ENCODE measurements around the gene ABCC6.

Gene ABCC6

DNA sequence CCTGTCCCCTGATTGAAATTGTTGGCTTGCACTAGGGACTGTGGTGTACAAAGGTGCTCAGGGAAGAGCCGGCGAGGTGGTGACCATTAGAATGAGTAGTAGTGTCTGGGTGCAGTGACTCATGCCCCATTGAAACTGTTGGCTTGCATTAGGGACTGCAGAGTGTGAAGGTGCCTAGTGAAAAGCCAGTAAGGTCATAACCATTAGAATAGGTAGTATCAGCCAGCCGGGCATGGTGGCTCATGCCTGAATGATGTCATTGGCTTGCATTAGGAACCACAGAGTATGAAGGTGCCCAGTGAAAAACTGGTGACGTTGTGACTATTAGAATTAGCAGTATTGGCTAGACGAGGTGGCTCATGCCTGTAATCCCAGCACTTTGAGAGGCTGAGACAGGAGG is 78.9 kb downstream of the ABCC6 start:
- no peak for TF ChIP-seq EZH2phosphoT487 (conservative IDR thresholded peaks at IDR 0.05; ENCODE audit: low read length)
- TF ChIP-seq, protein P1, sequence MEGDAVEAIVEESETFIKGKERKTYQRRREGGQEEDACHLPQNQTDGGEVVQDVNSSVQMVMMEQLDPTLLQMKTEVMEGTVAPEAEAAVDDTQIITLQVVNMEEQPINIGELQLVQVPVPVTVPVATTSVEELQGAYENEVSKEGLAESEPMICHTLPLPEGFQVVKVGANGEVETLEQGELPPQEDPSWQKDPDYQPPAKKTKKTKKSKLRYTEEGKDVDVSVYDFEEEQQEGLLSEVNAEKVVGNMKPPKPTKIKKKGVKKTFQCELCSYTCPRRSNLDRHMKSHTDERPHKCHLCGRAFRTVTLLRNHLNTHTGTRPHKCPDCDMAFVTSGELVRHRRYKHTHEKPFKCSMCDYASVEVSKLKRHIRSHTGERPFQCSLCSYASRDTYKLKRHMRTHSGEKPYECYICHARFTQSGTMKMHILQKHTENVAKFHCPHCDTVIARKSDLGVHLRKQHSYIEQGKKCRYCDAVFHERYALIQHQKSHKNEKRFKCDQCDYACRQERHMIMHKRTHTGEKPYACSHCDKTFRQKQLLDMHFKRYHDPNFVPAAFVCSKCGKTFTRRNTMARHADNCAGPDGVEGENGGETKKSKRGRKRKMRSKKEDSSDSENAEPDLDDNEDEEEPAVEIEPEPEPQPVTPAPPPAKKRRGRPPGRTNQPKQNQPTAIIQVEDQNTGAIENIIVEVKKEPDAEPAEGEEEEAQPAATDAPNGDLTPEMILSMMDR (IDR thresholded peaks at IDR 0.05; ENCODE audit: insufficient read depth, low read length, poor library complexity, severe bottlenecking), result no peak
- Histone ChIP-seq H3K9ac (ENCODE audit: low read length) (no peak overlapping the region), H3F3A (ENCODE audit: insufficient read depth) (no peaks in the 10 kb centered on the region), H3K27me3 (ENCODE audit: low read length) (no peaks in the 10 kb centered on the region), H3K4me3 (ENCODE audit: insufficient read depth, low read length, poor library complexity, severe bottlenecking) (no peak overlapping the region), H2AFZ (ENCODE audit: low read depth, low read length, severe bottlenecking) (no peak overlapping the region), H3K9me2 (replicated peaks; ENCODE audit: insufficient read depth, low read length) (no peaks in the 10 kb centered on the region), H3K36me3 (ENCODE audit: low read length) (no peaks in the 10 kb centered on the region), H4K20me1 (ENCODE audit: low read depth, low read length) (no peaks in the 10 kb centered on the region), H3K27ac (ENCODE audit: low read depth, low read length) (no peak overlapping the region), H3K4me2 (ENCODE audit: low read depth, low read length, poor library complexity, severe bottlenecking) (no peak overlapping the region), H3K9me3 (ENCODE audit: insufficient read depth, low read length) (no peaks in the 10 kb centered on the region), H3K79me2 (ENCODE audit: insufficient read depth, low read length) (no peaks in the 10 kb centered on the region)

DNA sequence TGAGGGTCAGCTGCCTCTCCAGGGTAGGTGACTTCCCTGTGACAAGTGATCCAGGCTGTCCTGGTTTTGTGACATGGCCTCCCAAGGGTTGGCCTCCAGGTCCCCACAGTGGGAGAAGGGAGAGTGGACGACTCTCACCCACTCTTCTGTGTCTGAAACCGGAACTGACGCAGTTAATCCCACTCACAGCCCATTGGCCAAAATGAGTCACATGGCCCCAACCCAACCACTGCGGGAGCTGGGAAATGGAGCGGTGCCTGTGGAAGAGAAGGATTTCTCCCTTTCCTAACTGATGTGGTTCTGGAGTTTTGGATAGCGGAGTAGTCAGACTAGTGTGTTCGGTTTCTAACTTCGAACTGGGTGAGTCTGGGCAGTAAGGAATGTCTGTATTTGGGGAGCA is 79.4 kb downstream of the ABCC6 start:
- no peak overlapping the region for H3K4me2 ChIP-seq (ENCODE audit: low read depth, low read length, poor library complexity, severe bottlenecking)
- H3K9ac ChIP-seq (ENCODE audit: low read length), result no peak overlapping the region
- no peak overlapping the region for H3K4me3 ChIP-seq (ENCODE audit: insufficient read depth, low read length, poor library complexity, severe bottlenecking)
- H4K20me1 ChIP-seq (ENCODE audit: low read depth, low read length), result no peaks in the 10 kb centered on the region
- no peak for TF ChIP-seq EZH2phosphoT487 (conservative IDR thresholded peaks at IDR 0.05; ENCODE audit: low read length)
- TF ChIP-seq, protein P1 (IDR thresholded peaks at IDR 0.05; ENCODE audit: insufficient read depth, low read length, poor library complexity, severe bottlenecking), result no peak
- no peaks in the 10 kb centered on the region for H3K27me3 ChIP-seq (ENCODE audit: low read length)
- no peaks in the 10 kb centered on the region for H3K9me3 ChIP-seq (ENCODE audit: insufficient read depth, low read length)
- no peaks in the 10 kb centered on the region; the same call in 1 of the 2 replicates for H3K36me3 ChIP-seq (ENCODE audit: low read length)
- H3K9me2 ChIP-seq (replicated peaks; ENCODE audit: insufficient read depth, low read length), result no peaks in the 10 kb centered on the region
- no peak overlapping the region for H2AFZ ChIP-seq (ENCODE audit: low read depth, low read length, severe bottlenecking)
- no peak overlapping the region for H3K27ac ChIP-seq (ENCODE audit: low read depth, low read length)
- no peaks in the 10 kb centered on the region for H3F3A ChIP-seq (ENCODE audit: insufficient read depth)
- H3K79me2 ChIP-seq (ENCODE audit: insufficient read depth, low read length), result no peaks in the 10 kb centered on the region

GRCh38 chr16:16143038-16143763 is 80.1 kb downstream of the ABCC6 start:
- Histone ChIP-seq H3K4me2 (ENCODE audit: low read depth, low read length, poor library complexity, severe bottlenecking) (no peak overlapping the region), H3K9me2 (replicated peaks; ENCODE audit: insufficient read depth, low read length) (no peaks in the 10 kb centered on the region), H3K79me2 (ENCODE audit: insufficient read depth, low read length) (no peaks in the 10 kb centered on the region), H3F3A (ENCODE audit: insufficient read depth) (no peaks in the 10 kb centered on the region), H3K4me3 (ENCODE audit: insufficient read depth, low read length, poor library complexity, severe bottlenecking) (no peak overlapping the region), H4K20me1 (ENCODE audit: low read depth, low read length) (no peaks in the 10 kb centered on the region), H3K27ac (ENCODE audit: low read depth, low read length) (no peak overlapping the region), H3K36me3 (ENCODE audit: low read length) (no peaks in the 10 kb centered on the region; the same call in 1 of the 2 replicates), H3K27me3 (ENCODE audit: low read length) (no peaks in the 10 kb centered on the region), H2AFZ (ENCODE audit: low read depth, low read length, severe bottlenecking) (no peak overlapping the region), H3K9me3 (ENCODE audit: insufficient read depth, low read length) (no peaks in the 10 kb centered on the region), H3K9ac (ENCODE audit: low read length) (no peak overlapping the region)
- TF ChIP-seq, protein P1 (IDR thresholded peaks at IDR 0.05; ENCODE audit: insufficient read depth, low read length, poor library complexity, severe bottlenecking), result peak; percentile 39
- TF ChIP-seq EZH2phosphoT487 (conservative IDR thresholded peaks at IDR 0.05; ENCODE audit: low read length), result no peak
